DMS114 treated with DMSO at 0.1 percent for 48 hours (cell line): ENCODE data around the gene ADK.
"Not testable (repeated sequence)": the region's sequence is repeated elsewhere in the genome, so short reads cannot be mapped to it uniquely, and the experiment has no call there.

ENCODE experiments used
- DNase-seq: peaks from one replicate; lab custom pipeline; 2025; ENCODE audit not compliant: unreplicated experiment; lab: John Stamatoyannopoulos, UW

Gene ADK

GRCh38 chr10:74140553-74140952 lies 10.5 kb upstream of the ADK start:
- DNase-seq, result no peak

- DNase-seq, result no peak
These were observed 5.9 kb upstream of the ADK start for GRCh38 chr10:74145133-74145532.

GRCh38 chr10:74146980-74147379 lies 4.0 kb upstream of the ADK start:
- not testable (repeated sequence) for DNase-seq

GRCh38 chr10:74150204-74150989 lies 624 bp upstream of the ADK start, which contains the start of gene AP3M1:
Gene AP3M1 (minus strand): TSS chr10:74150828. CDS start chr10:74138379, 12,449 bp downstream.
- peak; percentile 46 for DNase-seq

GRCh38 chr10:74151879-74152722 lies 1.1 kb downstream of the ADK start:
- DNase-seq, result no peak

- DNase-seq, result peak; percentile 43
These were observed 2.1 kb downstream of the ADK start for GRCh38 chr10:74153123-74153522.

GRCh38 chr10:74153676-74154075 lies 2.7 kb downstream of the ADK start:
- DNase-seq, result no peak

GRCh38 chr10:74156919-74157289 lies 5.9 kb downstream of the ADK start:
- DNase-seq, result no peak

GRCh38 chr10:74160013-74160412 lies 9.0 kb downstream of the ADK start:
- DNase-seq, result no peak

GRCh38 chr10:74163319-74164068 lies 12.5 kb downstream of the ADK start:
- DNase-seq, result no peak

GRCh38 chr10:74164716-74165529 lies 13.9 kb downstream of the ADK start:
- no peak for DNase-seq

GRCh38 chr10:74165530-74165901 lies 14.5 kb downstream of the ADK start:
- DNase-seq, result no peak

- DNase-seq, result no peak
These were observed 16.4 kb downstream of the ADK start for GRCh38 chr10:74167443-74167842.

GRCh38 chr10:74171625-74172024 lies 20.6 kb downstream of the ADK start:
- no peak for DNase-seq

- DNase-seq, result no peak
These were observed 23.5 kb downstream of the ADK start for GRCh38 chr10:74174521-74174920.

- DNase-seq, result no peak
These were observed 24.7 kb downstream of the ADK start for GRCh38 chr10:74175510-74176379.

GRCh38 chr10:74176380-74177139 lies 25.5 kb downstream of the ADK start:
- peak; percentile 95 for DNase-seq

GRCh38 chr10:74177140-74177677 lies 26.2 kb downstream of the ADK start:
- DNase-seq, result no peak
